GM04503 (cell line): ENCODE measurements around the gene MICB.
A peak's percentile ranks its signal among the peaks of the same experiment; 100 is the strongest.
"Not testable (repeated sequence)": the region's sequence is repeated elsewhere in the genome, so short reads cannot be mapped to it uniquely, and the experiment has no call there.

Experiments
- DNase-seq: peaks from one replicate; pipeline ENCODE4 v3.0.0-alpha.2; 2012; ENCODE audit warnings: low read depth

The MICB gene

GRCh38 chr6:31509036-31509435 lies 11.1 kb downstream of the MICB start:
- not testable (repeated sequence) for DNase-seq

GRCh38 chr6:31510007-31510406 lies 12.1 kb downstream of the MICB start:
- no peak for DNase-seq

- DNase-seq = no peak
Observed at GRCh38 chr6:31513456-31514165, 15.7 kb downstream of the MICB start.

GRCh38 chr6:31521835-31522234 lies 23.9 kb downstream of the MICB start:
- no peak for DNase-seq

GRCh38 chr6:31525553-31525931 lies 27.6 kb downstream of the MICB start:
- no peak for DNase-seq

- peak; percentile 42 for DNase-seq
Observed at GRCh38 chr6:31525932-31526591, 28.1 kb downstream of the MICB start.

- no peak for DNase-seq
Observed at GRCh38 chr6:31528307-31528777, 30.4 kb downstream of the MICB start.

- no peak for DNase-seq
Observed at GRCh38 chr6:31528821-31529328, 30.9 kb downstream of the MICB start, which contains the start of gene MCCD1. TSS of gene MCCD1 (plus strand) at chr6:31528962. CDS start at chr6:31529015, 53 bp downstream.

GRCh38 chr6:31529329-31530150 lies 31.6 kb downstream of the MICB start:
- no peak for DNase-seq

- DNase-seq = no peak
Observed at GRCh38 chr6:31530659-31531058, 32.7 kb downstream of the MICB start.

- no peak for DNase-seq
Observed at GRCh38 chr6:31531162-31531561, 33.2 kb downstream of the MICB start.

- DNase-seq = no peak
Observed at GRCh38 chr6:31531771-31532643, 34.1 kb downstream of the MICB start.

- no peak for DNase-seq
Observed at GRCh38 chr6:31532644-31533454, 34.9 kb downstream of the MICB start.

- no peak for DNase-seq
Observed at GRCh38 chr6:31533455-31533841, 35.5 kb downstream of the MICB start.

- no peak for DNase-seq
Observed at GRCh38 chr6:31534011-31534410, 36.1 kb downstream of the MICB start.

GRCh38 chr6:31534521-31535040 lies 36.6 kb downstream of the MICB start:
- no peak for DNase-seq

- DNase-seq = no peak
Observed at GRCh38 chr6:31535538-31536324, 37.8 kb downstream of the MICB start.

- DNase-seq = no peak
Observed at GRCh38 chr6:31538805-31539400, 41.0 kb downstream of the MICB start.

- no peak for DNase-seq
Observed at GRCh38 chr6:31540640-31541039, 42.7 kb downstream of the MICB start.
